Amniotic epithelial cell (primary cell): Measurements from ENCODE around the gene MSH4.
"Not testable (repeated sequence)": the region's sequence is repeated elsewhere in the genome, so short reads cannot be mapped to it uniquely, and the experiment has no call there.

Experiments
- DNase-seq: peaks from one replicate; pipeline ENCODE4 v3.0.0-alpha.2; 2010; ENCODE audit warnings: low read depth

Gene MSH4

GRCh38 chr1:75797273-75797588 is 549 bp downstream of the MSH4 start:
- DNase-seq, result no peak

- no peak for DNase-seq
Observed at GRCh38 chr1:75797606-75798216, 1.0 kb downstream of the MSH4 start.

- DNase-seq, result not testable (repeated sequence)
Observed at GRCh38 chr1:75801480-75801879, 4.8 kb downstream of the MSH4 start.

GRCh38 chr1:75808921-75809320 is 12.2 kb downstream of the MSH4 start:
- no peak for DNase-seq

- not testable (repeated sequence) for DNase-seq
Observed at GRCh38 chr1:75810113-75810512, 13.4 kb downstream of the MSH4 start.

- no peak for DNase-seq
Observed at GRCh38 chr1:75811211-75811981, 14.7 kb downstream of the MSH4 start.

- no peak for DNase-seq
Observed at GRCh38 chr1:75812065-75812464, 15.4 kb downstream of the MSH4 start.

- DNase-seq, result not testable (repeated sequence)
Observed at GRCh38 chr1:75823596-75823995, 26.9 kb downstream of the MSH4 start.

- DNase-seq, result no peak
Observed at GRCh38 chr1:75836528-75837100, 39.9 kb downstream of the MSH4 start.

- no peak for DNase-seq
Observed at GRCh38 chr1:75838079-75838478, 41.4 kb downstream of the MSH4 start.

- no peak for DNase-seq
Observed at GRCh38 chr1:75841421-75841820, 44.7 kb downstream of the MSH4 start.

- no peak for DNase-seq
Observed at GRCh38 chr1:75845576-75845975, 48.9 kb downstream of the MSH4 start.

GRCh38 chr1:75855010-75855409 is 58.3 kb downstream of the MSH4 start:
- peak; percentile 77 for DNase-seq

GRCh38 chr1:75855734-75856133 is 59.1 kb downstream of the MSH4 start:
- DNase-seq, result no peak

- no peak for DNase-seq
Observed at GRCh38 chr1:75861831-75862230, 65.1 kb downstream of the MSH4 start.

GRCh38 chr1:75870951-75871350 is 74.3 kb downstream of the MSH4 start:
- DNase-seq, result no peak

GRCh38 chr1:75879985-75880384 is 83.3 kb downstream of the MSH4 start:
- no peak for DNase-seq

- DNase-seq, result no peak
Observed at GRCh38 chr1:75884437-75884836, 87.8 kb downstream of the MSH4 start.

GRCh38 chr1:75901371-75901770 is 104.7 kb downstream of the MSH4 start:
- no peak for DNase-seq

- peak; percentile 64 for DNase-seq
Observed at GRCh38 chr1:75908717-75909152, 112.1 kb downstream of the MSH4 start.

GRCh38 chr1:75916834-75917233 is 120.2 kb downstream of the MSH4 start:
- DNase-seq, result no peak

GRCh38 chr1:75922698-75923097 is 126.0 kb downstream of the MSH4 start:
- DNase-seq, result no peak

GRCh38 chr1:75932304-75932703 is 135.6 kb downstream of the MSH4 start, which contains the start of gene ASB17:
Gene ASB17 (minus strand): TSS chr1:75932404. CDS start chr1:75932291, 113 bp downstream.
- no peak for DNase-seq
